HCT116 (cell line): ENCODE data around the gene SPSB3. TPM values are rescaled to one million over a fixed set of nuclear protein-coding genes. Genes with fewer than 3 reads are reported as not detected.
A peak's percentile ranks its signal among the peaks of the same experiment; 100 is the strongest.

Source experiments
- ATAC-seq: fragments of 200-7000 bp; cut with Tn5 transposase; 2 replicates; pipeline ENCODE4 v1.9.1; 2020; ENCODE audit warnings: mild to moderate bottlenecking, moderate library complexity
- BruUV-seq: library from RNA; stranded (reverse); fragments of 400-500 nt; replicated peaks from 2 replicates; lab custom pipeline; 2021; lab: Mats Ljungman, UMichigan
- CTCF ChIA-PET: fragments of 300-600 bp; sonication (Branson Sonifier 250); formaldehyde crosslinking; loops from one replicate; lab custom pipeline; 2021; ENCODE audit warnings: antibody characterized with exemption; lab: Charles Lee
- POLR2A ChIA-PET: fragments of 300-600, 350-600 bp; sonication (Branson Sonifier 250); formaldehyde crosslinking; loops from one replicate; lab custom pipeline; 2021; ENCODE audit warnings: antibody characterized with exemption; lab: Charles Lee
- RAD21 ChIA-PET, 2 experiments: fragments of 300-600 bp; sonication (Branson Sonifier 250); formaldehyde crosslinking; loops; one replicate each; lab custom pipeline; 2023; ENCODE audit warnings: low total read pairs in 2 of 2; ENCODE audit not compliant: uncharacterized antibody in 2 of 2, unreplicated experiment in 2 of 2, low non-redundant PET in 1 of 2; lab: Charles Lee
- DNase-seq: peaks from one replicate; pipeline ENCODE4 v3.0.0-alpha.2; 2010; ENCODE audit warnings: low read depth, low spot score
- H2AFZ ChIP-seq: fragments of 200-600 bp; shearing (Covaris generic), sonication (generic); 2 replicates; pipeline ENCODE4 v1.6.1; 2017; ENCODE audit warnings: low read depth, mixed run types, mixed read lengths, antibody characterized with exemption, low read length; ENCODE audit not compliant: poor library complexity, severe bottlenecking
- H3K27ac ChIP-seq: 2 replicates; pipeline ENCODE4 v1.5.1; 2012; ENCODE audit warnings: low read depth, low read length
- H3K27me3 ChIP-seq: fragments of 200-600 bp; sonication (generic); 2 replicates; pipeline ENCODE4 v1.6.1; 2016; ENCODE audit warnings: mixed run types, low read length, mixed read lengths; ENCODE audit not compliant: insufficient read depth
- H3K36me3 ChIP-seq, 2 experiments: fragments of 200-500 bp in 1 of 2; fragments of 200-600 bp in 1 of 2; sonication (Bioruptor generic) in 1 of 2; sonication (generic) in 1 of 2; 2 replicates each; pipeline versions ENCODE4 v1.5.1 to v1.6.1; 2014 to 2016; ENCODE audit warnings: low read length in 2 of 2, inconsistent platforms in 1 of 2, mixed read lengths in 1 of 2, mixed run types in 1 of 2; ENCODE audit not compliant: insufficient read depth in 2 of 2, control insufficient read depth in 1 of 2
- H3K4me1 ChIP-seq, 2 experiments: fragments of 200-600 bp in 1 of 2; sonication (generic) in 1 of 2; 2 replicates each; pipeline versions ENCODE4 v1.5.1 to v1.6.1; 2012 to 2017; ENCODE audit warnings: low read length in 2 of 2, inconsistent platforms in 1 of 2, mild to moderate bottlenecking in 1 of 2, mixed read lengths in 1 of 2, mixed run types in 1 of 2, moderate library complexity in 1 of 2; ENCODE audit not compliant: insufficient read depth in 2 of 2, control insufficient read depth in 1 of 2
- H3K4me2 ChIP-seq: fragments of 200-600 bp; sonication (generic); 2 replicates; pipeline ENCODE4 v1.6.1; 2017; ENCODE audit warnings: mixed run types, low read length, mixed read lengths
- H3K4me3 ChIP-seq, 2 experiments: fragments of 200-600 bp in 1 of 2; sonication (generic) in 1 of 2; replicated peaks in 1 of 2; 2 replicates each; pipeline ENCODE4 v1.5.1; 2011 to 2016; ENCODE audit warnings: low read length in 2 of 2, control low read depth in 1 of 2, low read depth in 1 of 2, mild to moderate bottlenecking in 1 of 2, mixed read lengths in 1 of 2, mixed run types in 1 of 2
- H3K79me2 ChIP-seq: fragments of 200-600 bp; sonication (generic); 2 replicates; pipeline ENCODE4 v1.6.1; 2017; ENCODE audit warnings: mild to moderate bottlenecking, mixed run types, low read length, moderate library complexity, mixed read lengths; ENCODE audit not compliant: insufficient read depth
- H3K9ac ChIP-seq: fragments of 200-600 bp; sonication (generic); 2 replicates; pipeline ENCODE4 v1.6.1; 2016; ENCODE audit warnings: low read length, mixed read lengths
- H3K9me2 ChIP-seq: fragments of 200-600 bp; sonication (generic), shearing (Covaris generic); 2 replicates; pipeline ENCODE4 v1.6.1; 2017; ENCODE audit warnings: mixed run types, mild to moderate bottlenecking, moderate library complexity; ENCODE audit not compliant: insufficient read depth
- H3K9me3 ChIP-seq, 2 experiments: fragments of 200-500 bp in 1 of 2; fragments of 200-600 bp in 1 of 2; sonication (Bioruptor generic) in 1 of 2; sonication (generic) in 1 of 2; 2 replicates each; pipeline ENCODE4 v1.6.1; 2014 to 2017; ENCODE audit warnings: low read length in 2 of 2, mixed read lengths in 2 of 2, inconsistent platforms in 1 of 2, low read depth in 1 of 2, mild to moderate bottlenecking in 1 of 2, mixed run types in 1 of 2, moderate library complexity in 1 of 2; ENCODE audit not compliant: control insufficient read depth in 1 of 2, insufficient read depth in 1 of 2
- H4K20me1 ChIP-seq: fragments of 200-600 bp; sonication (generic), shearing (Covaris generic); 2 replicates; pipeline ENCODE4 v1.6.1; 2017; ENCODE audit warnings: mixed run types, mild to moderate bottlenecking, moderate library complexity; ENCODE audit not compliant: insufficient read depth
- CEBPB ChIP-seq: IDR thresholded peaks from 2 replicates; pipeline ENCODE4 v1.6.1; 2012; ENCODE audit warnings: low read depth
- ELF1 ChIP-seq: IDR thresholded peaks from 2 replicates; pipeline ENCODE4 v1.6.1; 2012; ENCODE audit warnings: low read depth, borderline replicate concordance
- EZH2phosphoT487 ChIP-seq: fragments of 200-600 bp; IDR thresholded peaks from 2 replicates; pipeline ENCODE4 v1.6.1; 2018; ENCODE audit warnings: antibody characterized with exemption, borderline replicate concordance
- POLR2A ChIP-seq: IDR thresholded peaks from 2 replicates; pipeline ENCODE4 v1.7.0; 2011; ENCODE audit warnings: borderline replicate concordance; ENCODE audit not compliant: insufficient read depth, insufficient read length; ENCODE audit errors: extremely low read depth
- REST ChIP-seq: IDR thresholded peaks from 2 replicates; pipeline ENCODE4 v1.6.1; 2012; ENCODE audit warnings: low read depth
- SP1 ChIP-seq: IDR thresholded peaks from 2 replicates; pipeline ENCODE4 v1.6.1; 2012; ENCODE audit warnings: low read depth
- SRF ChIP-seq: IDR thresholded peaks from 2 replicates; pipeline ENCODE4 v1.6.1; 2012; ENCODE audit warnings: low read depth
- YY1 ChIP-seq: IDR thresholded peaks from 2 replicates; pipeline ENCODE4 v1.6.1; 2011; ENCODE audit warnings: low read length, low read depth, moderate library complexity, mild to moderate bottlenecking; ENCODE audit not compliant: insufficient replicate concordance; ENCODE audit errors: extremely low read depth
- intact Hi-C: fragments of 100-400 bp; cut with micrococcal nuclease; formaldehyde crosslinking; loops from 2 replicates; pipeline ENCODE4 v1.10.0; 2022
- total RNA-seq: library from RNA; stranded (reverse); gene quantifications from one replicate; pipeline ENCODE4 v1.2.1, GENCODE V29; 2021; ENCODE audit not compliant: unreplicated experiment

Gene SPSB3
- total RNA-seq, 1 experiment from 2014 or later: 31.6 TPM

GRCh38 chr16:1740234-1740633 lies 42.1 kb downstream of the SPSB3 start:
- intact Hi-C loops: no loop called here
- ChIA-PET CTCF (no interaction called here), RAD21 (no interaction called here), POLR2A (no interaction called here)
- no peak for TF ChIP-seq ELF1
- TF ChIP-seq EZH2phosphoT487: no peak
- no peak for TF ChIP-seq POLR2A
- TF ChIP-seq CEBPB: no peak
- no peak for TF ChIP-seq SP1
- Histone ChIP-seq H3K27ac (no peak overlapping the region; the same call in 1 of the 2 replicates), H3K4me2 (no peak overlapping the region), H3K4me1 (no peaks in the 10 kb centered on the region), H4K20me1 (no peaks in the 10 kb centered on the region), H3K4me3 (no peak overlapping the region), H3K79me2 (no peaks in the 10 kb centered on the region), H2AFZ (no peak overlapping the region), H3K9me2 (no peaks in the 10 kb centered on the region), H3K36me3 (no peaks in the 10 kb centered on the region), H3K9me3 (peaks cover 0 to 12% of the 10 kb centered on the region in 2 experiments; a peak in 2 of 4 replicates), H3K27me3 (no peaks in the 10 kb centered on the region), H3K9ac (no peak overlapping the region)
- no TSS peak for BruUV-seq
- DNase-seq: no peak
- no peak for ATAC-seq

- Histone ChIP-seq H3K36me3 (peaks cover 0 to 6% of the 10 kb centered on the region in 2 experiments; a peak in 2 of 4 replicates), H3K27ac (peak overlapping the region; percentile 17; the same call in 1 of the 2 replicates), H3K9ac (no peak overlapping the region), H3K79me2 (no peaks in the 10 kb centered on the region; the same call in 1 of the 2 replicates), H3K9me2 (no peaks in the 10 kb centered on the region), H4K20me1 (no peaks in the 10 kb centered on the region), H3K4me3 (no peak overlapping the region), H3K27me3 (no peaks in the 10 kb centered on the region), H3K9me3 (peaks cover 0 to 12% of the 10 kb centered on the region in 2 experiments; a peak in 2 of 4 replicates), H3K4me2 (no peak overlapping the region), H3K4me1 (no peaks in the 10 kb centered on the region), H2AFZ (no peak overlapping the region)
- ChIA-PET CTCF (no interaction called here), POLR2A (no interaction called here), RAD21 (no interaction called here)
- no peak for TF ChIP-seq YY1
- no peak for TF ChIP-seq ELF1
- no peak for TF ChIP-seq REST
- no peak for TF ChIP-seq SRF
- TF ChIP-seq POLR2A: no peak
- DNase-seq (no peak), ATAC-seq (no peak)
- intact Hi-C loops: no loop called here
- no TSS peak for BruUV-seq
Observed at GRCh38 chr16:1734816-1735215, 47.6 kb downstream of the SPSB3 start.
